HT-29 (cell line): ENCODE data around the gene LCN1. TPM values are rescaled to one million over a fixed set of nuclear protein-coding genes. Genes with fewer than 3 reads are reported as not detected.

Source experiments
- DNase-seq: peaks from one replicate; pipeline ENCODE4 v3.0.0-alpha.2; 2015; ENCODE audit warnings: low spot score
- total RNA-seq: library from RNA; depleted of rRNA; stranded (reverse); fragments of >200 nt; shearing (Covaris generic); gene quantifications from 2 replicates; pipeline ENCODE4 v1.2.3, GENCODE V29; 2014

Gene LCN1
- total RNA-seq, 1 experiment from 2014 or later: not detected

DNA sequence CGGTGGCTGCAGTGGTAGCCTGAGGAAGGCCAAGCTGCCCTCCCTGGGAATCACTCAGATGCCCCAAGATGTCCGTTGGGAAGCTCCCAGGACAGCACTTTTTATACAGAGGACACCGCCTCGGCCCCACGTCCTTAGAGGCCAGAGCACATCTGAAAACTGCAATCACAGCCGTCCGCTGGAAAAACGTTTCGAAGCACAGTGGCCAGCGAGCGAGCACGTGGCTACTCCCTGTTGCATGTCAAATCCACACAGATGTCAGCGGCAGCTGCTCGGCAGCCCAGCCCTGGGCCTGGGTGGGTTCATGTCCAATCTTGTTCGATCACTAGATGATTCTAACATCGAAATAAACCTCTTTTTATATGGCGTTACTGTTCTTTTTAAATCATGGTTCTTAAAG lies 32.7 kb upstream of the LCN1 start:
- no peak for DNase-seq

DNA sequence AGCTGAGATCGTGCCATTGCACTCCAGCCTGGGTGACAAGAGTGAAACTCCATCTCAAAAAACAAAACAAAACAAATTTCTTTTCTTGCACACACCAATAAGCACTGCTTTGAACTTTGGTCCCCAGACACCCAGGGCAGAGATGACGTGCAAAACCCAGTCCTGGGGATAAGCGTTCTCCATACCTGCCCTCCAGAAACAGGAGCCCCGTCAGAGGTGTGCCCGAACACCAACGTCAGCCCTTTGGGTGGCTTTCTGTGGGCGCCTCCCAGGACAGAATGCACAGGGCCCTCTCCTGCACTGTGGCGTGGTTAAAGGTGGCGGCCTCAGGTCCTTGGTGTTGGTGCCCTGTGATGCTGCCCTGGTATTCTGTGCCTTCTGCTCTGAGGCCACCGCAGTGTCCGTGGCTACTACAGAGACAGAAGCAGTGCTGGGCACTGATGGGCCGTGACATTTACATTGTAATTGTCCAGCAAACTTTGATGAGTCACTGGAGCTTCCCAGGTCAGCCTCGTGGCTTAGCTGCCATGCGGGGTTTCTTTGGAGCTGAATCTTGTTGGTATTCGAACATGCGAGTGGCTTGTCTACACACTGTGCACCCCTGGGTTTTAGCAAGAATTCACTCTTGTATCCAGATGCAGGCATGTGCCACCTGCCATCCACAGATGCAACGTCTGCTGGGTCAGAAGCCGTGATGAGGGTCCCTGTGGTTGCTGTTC lies 31.9 kb upstream of the LCN1 start:
- no peak for DNase-seq

DNA sequence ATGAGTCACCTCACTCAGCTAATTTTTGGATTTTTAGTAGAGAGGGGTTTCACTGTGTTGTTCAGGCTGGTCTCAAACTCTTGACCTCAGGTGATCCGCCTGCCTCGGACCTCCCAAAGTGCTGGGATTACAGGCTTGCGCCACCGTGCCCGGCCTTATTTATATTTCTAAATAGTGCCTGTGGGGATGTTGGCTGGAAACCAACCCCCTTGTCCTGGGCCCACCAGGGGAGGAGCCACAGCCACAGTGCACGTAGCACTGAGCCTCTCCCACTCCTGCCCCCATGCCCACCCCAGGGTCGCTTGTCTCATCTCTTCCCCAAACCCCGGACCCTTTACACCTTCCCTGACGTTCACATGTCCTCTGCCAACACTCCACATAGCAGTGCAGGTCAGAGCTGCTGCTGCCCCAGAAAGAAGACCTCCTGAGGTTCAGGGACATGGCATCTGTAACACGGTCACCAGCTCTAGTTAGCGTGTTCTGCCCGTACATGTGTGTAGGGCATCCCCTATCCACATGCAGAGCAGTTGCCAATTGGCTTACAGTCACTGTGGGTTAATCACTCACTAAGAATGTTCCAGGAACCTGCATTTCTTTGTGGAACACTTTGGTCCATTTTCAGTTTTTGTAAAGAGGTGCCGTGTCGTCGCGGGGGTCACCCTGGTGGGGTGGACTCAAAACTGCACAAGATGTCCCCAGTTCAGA lies 30.9 kb upstream of the LCN1 start:
- DNase-seq: no peak

DNA sequence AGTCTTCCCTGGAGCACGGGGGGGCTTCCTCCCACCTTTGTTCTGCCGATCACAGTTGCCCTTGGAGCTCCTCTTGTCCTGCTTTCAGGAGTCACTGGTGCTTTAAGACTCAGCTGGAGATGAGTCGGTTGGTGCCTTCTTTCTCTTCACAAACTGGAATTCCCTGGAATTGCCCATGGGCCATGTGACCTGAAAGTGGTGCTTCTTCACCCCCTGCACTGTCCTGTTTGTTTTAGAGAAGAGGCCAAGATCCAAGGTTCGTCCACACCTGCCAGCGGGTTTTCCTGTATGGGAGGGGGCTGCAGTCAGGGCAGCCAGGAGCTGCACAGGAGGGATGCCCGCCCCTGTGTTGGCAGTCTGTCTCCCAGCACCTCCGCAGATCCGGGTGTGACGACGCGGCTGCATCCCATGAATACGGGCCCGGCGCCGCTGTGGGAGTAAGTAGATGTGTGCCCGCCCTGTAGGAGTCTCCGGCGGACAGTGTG lies 30.2 kb upstream of the LCN1 start:
- DNase-seq: no peak

DNA sequence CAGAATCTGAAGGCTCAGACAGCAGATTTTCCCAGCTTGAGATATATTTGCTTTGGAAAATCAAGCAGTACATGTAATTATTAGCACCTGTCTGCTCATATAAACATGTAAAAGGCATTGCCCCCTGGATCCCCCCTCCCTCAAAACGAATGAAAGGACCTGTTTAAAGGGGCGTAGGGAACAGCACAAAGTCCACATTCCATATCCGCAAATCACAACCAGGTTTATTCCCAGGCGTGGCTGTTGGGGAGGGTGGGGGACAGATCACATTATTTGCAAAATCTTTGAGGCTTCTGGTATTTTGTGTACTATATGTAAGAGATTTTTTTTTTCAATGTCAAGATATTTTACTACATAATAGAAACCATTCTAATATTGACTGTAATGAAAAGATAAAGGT lies 29.5 kb upstream of the LCN1 start:
- no peak for DNase-seq

DNA sequence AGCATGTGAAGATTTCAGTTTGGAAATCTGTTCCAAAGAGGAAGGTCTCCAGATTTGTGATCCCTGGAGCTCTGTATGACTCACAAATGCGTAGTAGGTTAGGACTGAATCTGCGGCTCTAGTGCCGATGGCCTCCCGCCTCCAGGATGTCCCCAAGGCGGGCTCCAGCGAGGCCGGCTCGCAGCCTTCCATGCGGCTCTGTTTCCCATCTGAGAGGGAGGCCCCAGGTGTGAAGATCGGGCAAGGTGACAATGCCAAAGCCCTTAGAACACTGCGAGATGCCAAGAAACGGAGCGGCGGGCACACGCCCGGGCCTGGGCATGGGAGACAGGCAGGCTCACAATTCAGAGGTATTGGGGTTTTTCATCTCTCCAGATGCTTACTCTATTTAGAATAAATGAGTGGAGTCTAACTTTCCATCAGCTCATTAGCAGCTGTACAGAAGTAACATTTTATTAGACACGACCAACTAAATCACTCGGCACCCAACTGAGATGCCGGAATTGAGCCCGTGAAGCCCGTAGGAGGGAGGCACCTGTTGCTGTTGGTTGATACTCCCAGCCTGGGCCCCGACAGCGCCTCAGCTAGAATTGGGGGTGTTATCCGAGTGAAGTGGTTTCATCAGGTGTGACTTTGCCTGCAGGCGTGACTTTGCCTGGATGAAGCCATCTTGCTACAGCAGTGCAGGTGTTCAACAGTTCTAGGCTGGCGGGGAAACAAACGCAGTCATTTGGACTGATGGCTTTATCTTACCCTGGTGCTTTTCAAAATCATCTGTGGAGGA lies 28.2 kb upstream of the LCN1 start:
- no peak for DNase-seq

DNA sequence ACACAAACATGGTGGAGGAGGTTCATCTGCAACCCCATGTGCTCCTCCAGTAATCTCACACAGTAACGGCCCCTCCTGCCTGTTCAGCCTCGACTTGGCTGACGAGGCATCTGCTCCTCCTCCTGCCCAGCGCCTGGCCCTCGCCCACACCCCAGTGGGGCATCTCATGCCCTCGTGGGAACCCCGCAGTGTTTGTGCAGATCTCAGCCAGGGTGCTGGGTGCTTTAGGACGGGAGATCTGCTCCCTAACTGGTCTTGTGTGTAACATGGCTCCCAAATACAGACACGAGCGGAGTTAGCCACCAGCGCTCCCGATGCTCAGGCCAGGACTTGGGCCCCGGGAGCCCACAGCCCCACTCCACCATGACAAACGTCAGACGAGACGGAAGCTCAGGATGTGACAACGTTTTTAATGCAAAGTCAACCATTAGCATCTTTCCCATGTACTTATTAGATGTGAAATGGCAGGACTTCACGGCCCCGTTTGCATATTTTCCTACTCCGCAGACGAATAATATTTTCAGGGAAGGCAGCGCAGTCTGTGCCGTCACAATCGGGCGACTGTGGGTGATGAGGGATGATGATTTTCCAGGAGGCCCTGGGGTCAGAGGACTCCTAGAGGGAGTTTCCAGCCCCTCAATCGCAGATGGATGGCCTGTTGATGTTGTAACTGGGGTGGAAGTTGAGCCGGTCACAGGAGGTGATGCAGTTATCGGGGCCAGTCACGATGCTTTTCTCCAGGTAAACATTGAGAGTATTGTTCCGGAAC lies 26.3 kb upstream of the LCN1 start:
- no peak for DNase-seq

DNA sequence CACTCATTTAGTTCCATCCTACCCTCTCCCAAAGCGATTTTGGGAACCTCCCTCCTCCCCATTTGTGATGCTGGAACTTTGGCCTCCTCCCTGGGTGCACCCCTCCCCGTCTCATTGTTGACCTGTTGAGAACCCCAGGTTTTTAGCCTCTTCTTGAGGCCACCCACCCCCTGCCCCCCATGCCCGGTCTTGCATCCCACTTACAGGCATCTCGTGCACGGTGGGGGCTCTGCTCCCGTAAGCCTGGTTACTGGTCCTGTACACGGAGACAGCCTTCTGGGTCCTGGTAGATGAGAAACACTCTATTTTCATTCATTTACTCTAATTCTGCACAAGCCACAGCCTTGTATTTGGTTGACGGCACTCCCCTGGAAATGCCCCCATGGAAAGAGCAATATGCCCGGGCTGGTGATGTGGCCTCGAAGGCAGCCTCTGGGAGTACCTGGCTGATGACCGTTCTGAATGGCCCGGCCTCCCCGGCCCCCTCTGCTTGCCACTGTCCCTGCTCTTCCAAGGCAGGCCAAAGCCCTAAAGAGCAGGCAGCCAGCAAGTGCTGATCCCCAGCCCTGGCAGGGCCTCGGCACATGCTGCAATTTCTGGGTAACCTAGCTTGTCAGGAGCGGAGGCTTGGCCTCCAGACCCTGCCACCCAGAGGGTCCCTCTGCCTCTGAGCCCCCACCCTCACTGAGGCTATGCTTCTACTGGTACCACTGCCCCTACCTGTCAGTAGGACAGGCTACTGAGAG lies 22.7 kb upstream of the LCN1 start:
- no peak for DNase-seq

DNA sequence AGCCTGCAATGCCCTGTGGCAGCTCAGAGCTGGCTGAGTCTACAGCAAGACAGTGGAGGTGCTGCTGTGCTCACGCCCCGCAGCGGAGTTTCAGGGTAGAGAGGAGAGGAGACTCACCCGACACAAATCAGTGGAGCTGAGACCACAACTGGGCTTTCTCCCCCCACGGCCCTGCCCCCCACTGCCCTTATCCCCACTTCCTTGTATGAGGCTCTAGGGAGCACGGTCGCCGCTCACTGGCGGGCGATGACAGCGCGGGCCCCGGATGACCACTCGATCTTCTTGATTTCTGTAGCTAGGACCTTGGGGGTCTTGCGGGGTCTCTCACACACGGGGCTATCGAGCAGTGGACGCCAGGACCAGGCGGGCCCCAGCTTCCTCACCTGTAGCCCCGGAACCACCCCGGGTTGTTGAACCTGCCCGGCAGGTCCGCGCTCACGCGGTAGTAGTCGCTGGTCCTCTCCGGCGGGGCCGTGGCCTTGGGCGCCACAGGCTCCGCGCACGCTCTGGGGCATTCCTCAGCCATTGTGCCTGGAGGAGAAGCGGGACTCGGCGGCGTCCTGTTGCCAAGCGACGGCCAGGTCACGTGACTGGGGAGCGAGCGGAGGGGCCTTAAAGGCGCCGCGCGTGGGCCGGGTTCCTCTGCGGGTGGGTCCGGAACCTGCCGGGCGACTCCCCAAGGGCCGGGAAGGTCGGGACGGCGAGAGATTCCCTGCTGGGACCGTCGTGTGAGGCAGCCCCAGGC lies 21.7 kb upstream of the LCN1 start:
- DNase-seq: peak; percentile 87

DNA sequence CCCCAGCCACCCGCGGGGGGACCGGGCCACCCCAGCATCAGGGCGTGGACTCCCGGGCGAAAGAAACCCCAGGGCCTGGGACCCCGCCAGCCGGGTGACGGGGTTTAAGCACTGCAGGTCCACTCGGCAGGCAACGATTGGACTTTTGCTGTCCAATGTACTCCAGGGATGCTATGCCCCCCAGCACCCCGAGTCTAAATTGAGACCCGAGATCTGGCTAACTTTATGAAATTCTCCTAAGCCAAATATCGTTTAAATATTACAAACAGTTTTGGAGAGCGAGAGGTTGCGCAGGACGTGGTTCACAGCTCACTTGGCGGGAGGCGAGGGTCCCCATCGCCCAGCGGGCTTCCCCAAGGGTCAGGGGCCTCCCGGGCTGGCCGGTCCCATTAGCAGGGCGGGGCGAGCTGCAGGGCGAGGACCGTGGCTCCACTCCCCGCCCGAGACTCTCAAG lies 21.1 kb upstream of the LCN1 start:
- peak; percentile 27 for DNase-seq

DNA sequence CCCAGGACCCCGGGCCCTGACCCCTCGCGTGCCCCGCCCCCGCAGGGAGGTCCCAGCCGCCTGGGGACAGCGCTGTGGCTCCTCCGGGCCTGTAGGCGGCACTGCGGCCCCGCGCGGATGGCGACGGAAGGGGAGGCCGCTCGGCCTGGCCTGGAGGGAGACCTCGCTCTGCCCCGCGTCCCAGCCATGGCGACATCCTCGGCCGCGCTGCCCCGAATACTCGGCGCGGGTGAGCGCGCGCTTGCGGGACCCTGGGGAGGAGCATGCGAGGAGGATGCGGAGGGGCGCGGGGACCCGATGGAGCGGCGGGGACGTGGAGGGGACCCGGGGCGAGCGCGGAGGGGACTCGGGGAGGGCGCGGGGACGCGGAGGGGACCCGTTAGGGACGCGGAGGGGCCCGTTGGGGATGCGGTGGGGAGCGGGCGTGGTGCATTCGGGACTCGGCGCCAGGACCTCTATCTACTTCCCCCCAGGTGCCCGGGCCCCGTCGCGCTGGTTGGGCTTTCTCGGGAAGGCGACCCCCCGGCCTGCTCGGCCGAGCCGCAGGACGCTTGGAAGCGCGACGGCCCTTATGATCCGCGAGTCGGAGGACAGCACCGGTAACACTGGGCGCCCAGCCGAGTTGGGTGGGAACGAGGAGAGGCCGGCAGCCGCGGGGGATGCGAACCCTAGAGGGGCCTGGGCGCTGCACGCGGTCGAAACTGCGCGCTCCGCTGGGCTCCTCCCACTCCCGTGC lies 20.5 kb upstream of the LCN1 start, which contains the start of gene MRPS2:
TSS of gene MRPS2 (plus strand) at position 158 of the 736 bp plus-strand sequence. CDS start at position 187, 29 bp downstream.
- DNase-seq: peak; percentile 80

DNA sequence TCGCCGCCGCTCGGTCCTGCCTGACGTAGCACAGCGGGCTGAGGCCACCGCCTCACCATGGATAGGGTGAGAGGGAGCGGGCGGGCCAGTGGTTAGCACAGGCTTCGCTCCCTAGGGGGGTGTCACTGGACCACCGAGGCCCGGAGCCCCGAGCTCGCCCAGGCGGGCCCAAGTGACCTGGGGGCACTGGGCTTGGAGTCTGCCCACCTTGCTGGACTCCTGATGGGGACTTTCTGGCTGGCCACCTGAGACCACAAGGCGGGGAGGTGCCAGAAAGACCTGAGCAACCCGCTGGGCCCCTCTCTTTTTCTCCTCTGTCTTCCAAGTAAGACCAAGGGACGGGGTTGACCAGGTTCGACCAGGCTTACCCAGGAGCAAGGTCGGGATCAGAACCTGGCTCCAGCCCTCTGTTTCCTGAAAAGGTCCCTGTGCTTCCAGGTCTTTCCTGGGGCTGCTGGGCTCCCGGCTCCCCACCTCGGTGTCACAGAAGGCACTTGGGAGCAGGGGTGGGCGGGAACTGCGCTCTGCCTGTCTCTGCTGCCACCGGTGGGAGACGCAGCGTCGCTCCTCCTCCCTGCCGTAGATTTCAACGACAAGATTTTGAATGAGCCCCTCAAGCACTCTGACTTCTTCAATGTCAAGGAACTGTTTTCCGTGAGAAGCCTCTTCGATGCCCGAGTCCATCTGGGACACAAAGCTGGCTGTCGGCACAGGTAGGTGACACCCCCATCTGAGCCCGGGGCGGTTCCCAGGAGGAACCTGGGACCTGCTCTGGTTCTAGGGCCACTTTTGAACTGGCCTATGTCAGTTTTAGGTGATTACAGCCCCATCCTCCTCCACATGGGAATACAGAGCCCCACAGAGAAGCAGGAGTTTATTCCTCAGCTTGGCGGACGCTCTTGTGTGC lies 19.7 kb upstream of the LCN1 start:
- no peak for DNase-seq

DNA sequence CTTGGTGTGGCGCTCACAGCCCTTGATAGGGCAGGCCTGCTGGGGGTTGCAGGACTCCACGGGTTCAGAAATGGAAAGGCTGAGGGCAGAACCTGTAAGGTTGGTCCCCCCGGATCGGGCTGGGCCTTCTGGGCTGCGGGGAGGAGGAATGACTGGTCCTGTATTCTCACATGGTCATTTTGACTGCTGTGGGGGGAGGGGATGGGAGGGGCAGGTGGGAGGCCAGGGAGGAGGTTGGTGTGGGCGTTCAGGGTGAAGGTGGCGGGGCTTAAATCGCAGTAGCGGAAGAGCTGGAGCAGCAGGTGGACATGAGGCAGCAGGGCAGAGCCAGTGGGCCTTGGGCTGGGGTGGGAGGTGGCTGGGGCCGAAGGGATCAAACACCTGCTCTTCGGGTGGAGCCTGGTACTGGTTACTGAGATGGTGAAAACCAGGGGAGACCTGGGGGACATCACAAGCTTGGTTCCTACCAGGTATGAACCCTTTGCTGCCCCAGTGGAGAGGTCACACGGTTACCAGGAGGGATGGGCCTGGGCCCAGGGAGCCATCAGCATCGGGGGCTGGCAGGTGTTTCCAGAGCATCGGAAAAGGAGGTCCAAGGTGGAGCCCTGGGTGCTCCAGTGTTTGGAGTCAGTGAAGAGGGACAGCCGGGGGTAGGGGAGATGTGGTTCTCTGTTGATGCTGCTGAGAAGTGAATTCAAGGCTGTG lies 18.9 kb upstream of the LCN1 start:
- no peak for DNase-seq

DNA sequence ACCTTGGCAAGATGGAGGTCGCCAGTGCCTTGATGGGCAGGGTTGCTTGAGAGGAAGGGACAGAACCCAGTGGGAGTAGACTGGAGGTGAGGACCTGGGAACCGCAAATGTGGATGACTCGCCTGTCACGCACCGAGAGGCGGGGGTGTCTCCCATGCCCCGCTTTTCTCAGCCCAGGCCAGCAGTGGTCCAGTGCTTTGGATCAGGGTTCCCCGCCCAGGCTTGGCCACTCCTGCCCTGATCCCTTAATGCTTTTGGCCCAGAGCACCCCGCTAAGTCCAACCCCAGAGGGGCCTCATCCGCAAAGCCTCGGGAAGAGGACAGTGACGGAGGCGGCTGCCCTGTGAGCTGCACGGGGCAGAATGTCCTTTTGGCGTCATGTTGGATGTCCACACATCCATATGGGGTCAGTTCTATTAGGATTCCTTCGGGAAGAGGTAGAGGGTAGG lies 18.3 kb upstream of the LCN1 start:
- no peak for DNase-seq

DNA sequence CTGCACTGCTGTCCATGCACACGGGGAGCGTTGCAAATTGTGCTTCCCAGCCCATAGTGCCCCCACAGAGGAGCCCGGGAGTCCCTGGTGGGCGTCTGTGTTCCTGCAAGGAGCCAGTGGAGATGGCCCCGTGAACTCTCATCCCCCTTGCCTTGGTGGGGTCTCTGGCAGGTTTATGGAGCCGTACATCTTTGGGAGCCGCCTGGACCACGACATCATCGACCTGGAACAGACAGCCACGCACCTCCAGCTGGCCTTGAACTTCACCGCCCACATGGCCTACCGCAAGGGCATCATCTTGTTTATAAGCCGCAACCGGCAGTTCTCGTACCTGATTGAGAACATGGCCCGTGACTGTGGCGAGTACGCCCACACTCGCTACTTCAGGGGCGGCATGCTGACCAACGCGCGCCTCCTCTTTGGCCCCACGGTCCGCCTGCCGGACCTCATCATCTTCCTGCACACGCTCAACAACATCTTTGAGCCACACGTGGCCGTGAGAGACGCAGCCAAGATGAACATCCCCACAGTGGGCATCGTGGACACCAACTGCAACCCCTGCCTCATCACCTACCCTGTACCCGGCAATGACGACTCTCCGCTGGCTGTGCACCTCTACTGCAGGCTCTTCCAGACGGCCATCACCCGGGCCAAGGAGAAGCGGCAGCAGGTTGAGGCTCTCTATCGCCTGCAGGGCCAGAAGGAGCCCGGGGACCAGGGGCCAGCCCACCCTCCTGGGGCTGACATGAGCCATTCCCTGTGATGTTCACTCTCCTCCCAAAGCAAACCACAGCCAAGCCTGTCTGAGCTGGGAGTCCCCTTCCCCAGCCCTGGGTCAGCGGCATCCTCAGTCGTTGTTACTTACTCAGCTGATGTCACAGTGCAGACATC lies 17.6 kb upstream of the LCN1 start:
- no peak for DNase-seq
